HG02884 (cell line): ENCODE measurements around the gene PGF.

Source experiments
- ATAC-seq: cut with Tn5 transposase; IDR thresholded peaks from one replicate; pipeline ENCODE4 v1.9.1; 2021; ENCODE audit warnings: mild to moderate bottlenecking, moderate library complexity; ENCODE audit not compliant: unreplicated experiment

PGF gene

DNA sequence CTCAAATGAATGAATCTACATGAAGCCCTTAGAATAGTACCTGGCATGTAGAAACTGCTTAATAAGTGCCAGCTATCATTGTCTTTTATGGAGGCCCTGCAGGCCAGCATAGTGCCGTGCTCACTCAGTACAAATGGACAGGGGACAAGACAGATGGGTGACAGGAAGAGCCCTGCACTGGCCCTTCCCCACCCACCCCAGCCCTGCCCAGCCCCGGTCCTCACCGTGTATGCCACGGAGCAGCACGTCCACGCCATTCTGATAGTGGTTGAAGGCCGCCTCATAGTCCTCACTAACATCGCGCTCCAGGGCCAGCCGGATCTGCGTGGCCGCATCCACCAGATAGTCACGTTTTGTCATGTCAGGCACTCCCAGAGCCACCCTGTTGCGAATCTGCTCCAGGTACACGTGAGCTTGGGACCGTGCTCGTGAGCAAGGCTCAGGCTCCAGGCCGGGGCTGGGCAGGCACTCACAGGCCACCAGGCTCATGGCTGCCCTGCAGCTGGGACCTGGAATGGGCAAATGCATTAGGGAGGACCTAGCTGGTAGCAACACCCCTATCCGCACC lies 34.3 kb downstream of the PGF start:
- no peak for ATAC-seq

DNA sequence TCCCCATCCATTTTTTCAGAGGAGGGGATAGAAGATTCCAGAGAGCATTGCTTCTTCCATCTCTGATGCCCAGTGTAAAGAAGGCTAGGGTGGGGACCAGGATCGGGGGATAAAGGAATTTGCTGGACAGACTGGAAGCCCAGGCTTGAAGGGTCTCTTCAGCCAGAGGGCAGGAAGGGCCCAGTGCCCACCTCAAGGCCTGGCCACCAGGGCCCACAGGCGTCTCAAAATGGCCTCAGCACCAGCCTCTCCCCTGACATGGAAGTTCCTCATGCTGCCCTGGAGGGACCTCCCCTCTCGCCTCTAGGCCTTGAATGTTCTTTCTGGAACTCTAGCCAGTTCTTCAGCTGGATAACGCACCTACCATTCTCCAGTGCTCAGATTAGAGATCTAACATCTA lies 35.1 kb downstream of the PGF start:
- no peak for ATAC-seq

DNA sequence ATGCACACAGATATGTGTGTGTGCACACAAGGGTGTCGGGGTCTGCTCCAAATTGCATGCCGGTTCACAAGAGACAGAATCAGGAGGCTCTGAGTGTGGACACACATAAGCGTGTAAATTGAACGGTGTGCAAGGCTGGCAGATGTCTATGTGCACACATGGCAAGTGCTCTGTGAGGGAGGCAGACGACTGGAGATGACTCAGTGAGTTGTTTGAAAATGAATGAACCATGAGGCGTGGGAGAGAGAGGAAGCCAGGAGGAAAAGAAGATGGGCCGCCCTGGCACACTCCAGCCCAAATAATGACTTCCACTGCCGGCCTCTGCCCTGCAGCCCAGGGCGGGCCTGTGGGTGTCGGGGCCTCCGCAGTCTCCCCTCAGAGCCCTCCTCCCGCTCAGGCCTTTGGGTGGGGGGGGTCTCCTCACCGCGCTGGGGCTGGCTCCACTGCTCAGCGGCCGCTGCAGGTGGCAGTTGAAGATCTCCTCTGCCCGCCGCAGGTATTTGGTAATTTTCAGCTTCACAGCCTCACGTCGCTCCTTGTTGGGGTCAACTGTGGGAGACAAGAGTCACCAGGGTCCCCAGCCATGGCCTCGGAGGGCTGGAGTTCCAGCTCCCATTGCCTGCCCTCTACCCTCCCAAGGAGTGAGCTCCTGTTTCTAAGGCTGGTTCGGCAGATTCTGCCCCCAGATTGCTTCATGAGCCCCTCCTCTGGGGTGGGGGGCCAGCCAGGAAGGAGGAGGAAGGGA lies 35.8 kb downstream of the PGF start:
- no peak for ATAC-seq

DNA sequence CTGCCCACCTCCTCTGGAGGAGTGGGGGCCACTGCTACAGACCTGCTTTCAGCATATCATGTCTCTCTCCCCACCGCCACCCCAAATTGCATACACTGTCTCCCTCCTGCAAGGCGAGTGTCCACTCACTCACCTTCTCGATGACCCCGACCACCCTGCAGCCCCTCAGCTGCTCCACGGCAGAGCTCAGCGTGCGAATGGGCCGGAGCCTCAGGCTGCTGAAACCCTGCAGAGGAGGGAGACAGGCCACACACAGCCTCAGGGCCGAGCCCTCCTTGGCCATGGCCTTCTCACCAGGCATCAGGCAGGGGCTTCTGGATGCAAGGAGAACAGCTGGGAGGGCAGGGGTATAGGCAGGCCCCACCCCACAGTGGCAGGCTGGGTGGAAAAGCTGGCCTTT lies 37.0 kb downstream of the PGF start:
- no peak for ATAC-seq

DNA sequence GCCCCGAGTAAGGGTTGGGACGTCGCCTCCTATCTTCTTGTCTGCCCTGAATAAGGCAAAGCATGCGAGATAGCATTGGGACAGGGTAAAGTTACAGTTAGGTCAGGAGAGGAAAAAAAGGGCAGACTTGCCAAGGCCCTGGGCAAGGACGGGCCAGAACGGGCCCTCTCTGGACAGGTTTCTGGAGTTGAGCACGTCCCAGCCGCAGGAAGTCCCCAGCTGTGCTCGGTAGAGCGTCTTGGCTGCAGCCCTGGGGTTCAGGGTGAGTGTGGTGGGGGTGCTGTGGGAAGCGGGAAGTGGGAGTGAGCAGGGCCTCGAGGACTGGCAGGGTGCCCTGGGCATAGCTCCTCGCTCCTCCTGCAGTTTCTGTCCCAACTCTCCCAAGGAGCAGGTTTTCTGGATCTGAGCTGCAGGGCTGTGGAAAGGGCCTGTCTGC lies 37.7 kb downstream of the PGF start:
- ATAC-seq = no peak

DNA sequence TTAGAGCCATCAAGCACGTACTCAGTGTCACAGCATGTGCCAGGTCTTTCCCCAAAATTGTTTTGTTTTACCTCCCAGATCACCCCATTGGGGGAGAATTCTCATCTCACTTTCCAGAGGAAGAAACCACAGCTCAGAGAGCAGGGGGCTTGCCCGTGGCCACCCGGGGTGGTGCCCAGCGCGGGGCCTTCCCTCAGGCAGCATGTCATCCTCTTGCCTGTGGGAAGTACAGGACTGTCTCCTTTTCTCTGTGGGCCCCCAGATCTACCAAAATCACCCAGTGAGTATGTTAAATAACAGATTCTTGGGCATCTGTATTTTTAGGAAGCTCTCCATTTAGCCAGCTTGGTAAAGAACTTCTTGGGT lies 38.2 kb downstream of the PGF start:
- no peak for ATAC-seq

DNA sequence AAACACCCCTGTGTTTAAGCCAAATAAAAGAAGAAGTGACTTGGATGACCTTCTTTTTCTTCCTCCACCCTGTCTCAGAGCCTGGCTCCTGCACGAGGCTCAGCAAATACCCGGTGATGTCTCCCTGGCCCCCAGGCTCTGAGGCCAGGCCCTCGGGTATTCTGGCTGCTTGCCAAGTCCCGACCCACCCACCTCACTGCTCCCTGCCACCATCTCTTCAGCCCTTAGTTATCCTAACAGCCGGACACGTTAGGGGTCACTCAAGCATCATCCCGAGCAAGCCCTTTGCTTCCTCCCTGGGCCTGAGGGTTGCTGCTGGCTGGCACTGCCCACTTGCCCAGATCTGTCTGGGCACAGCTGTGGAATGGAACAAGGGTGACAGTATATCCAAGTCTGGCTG lies 39.6 kb downstream of the PGF start:
- no peak for ATAC-seq

DNA sequence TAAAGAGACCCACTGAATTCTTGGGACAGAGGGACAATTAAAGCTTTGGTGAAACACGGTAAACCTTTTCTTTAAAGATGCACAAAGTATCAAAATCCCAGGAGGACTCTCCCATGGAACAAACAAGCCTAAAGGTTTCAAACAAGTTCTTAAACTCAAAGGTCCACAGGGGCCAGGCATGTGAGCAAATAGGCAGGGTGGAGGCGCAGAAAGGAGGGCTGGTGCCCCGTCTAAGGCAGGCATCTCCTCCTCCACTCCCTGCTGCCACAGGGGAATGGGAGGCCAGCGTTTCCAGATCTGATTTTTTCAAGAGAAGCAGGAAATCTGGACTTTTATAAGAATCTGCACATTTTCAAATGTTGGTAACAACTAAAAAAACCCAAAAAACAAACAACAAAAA lies 40.0 kb downstream of the PGF start:
- no peak for ATAC-seq

DNA sequence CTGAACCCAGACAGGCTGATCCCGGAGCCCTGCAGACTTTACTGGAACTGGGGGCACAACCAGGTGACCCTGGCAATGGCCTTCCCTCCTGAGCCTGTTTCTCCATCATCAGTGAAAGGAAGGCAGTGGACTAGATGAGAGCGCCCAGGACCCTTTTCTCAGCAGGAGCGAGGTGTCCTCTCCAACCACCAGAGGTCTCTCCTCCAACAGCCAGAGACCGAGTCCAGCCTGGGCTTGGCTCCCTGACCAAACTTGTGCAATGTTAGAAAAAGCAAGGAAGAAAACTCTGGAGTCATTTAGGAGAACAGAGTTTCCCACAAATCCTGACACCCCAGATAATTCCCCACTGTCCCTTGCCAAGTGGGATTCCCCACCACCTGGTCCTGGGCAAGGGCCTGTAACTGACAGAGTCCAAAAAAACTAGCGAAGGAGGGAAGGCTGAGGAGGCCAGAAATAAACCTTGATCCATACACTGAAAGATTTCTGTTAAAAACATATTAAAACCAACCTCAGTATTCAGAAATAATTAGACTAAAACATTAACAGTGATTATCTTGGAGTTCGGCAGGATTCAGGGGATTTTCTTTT lies 41.3 kb downstream of the PGF start:
- ATAC-seq = no peak

DNA sequence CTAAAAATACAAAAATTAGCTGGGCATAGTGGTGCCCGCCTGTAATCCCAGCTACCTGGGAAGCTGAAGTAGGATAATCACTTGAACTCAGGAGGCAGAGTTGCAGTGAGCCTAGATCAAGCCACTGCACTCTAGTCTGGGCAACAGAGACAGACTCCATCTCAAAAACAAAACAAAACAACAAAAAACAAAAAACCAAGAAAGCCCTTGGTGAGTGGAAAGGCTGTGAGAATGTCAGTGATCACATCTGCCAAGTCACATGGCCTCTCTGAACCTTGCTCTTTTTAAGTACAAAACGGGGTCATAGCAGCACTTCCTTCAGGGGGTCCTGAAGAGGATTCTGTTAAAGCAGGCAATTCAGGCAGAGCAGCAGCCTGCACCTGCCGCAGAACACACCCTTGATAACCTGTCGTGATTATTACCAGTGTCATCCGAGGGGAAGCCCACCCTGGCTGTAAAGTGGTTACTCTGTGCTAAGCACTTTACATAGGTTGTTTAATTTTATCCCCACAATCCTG lies 41.9 kb downstream of the PGF start:
- ATAC-seq = no peak

DNA sequence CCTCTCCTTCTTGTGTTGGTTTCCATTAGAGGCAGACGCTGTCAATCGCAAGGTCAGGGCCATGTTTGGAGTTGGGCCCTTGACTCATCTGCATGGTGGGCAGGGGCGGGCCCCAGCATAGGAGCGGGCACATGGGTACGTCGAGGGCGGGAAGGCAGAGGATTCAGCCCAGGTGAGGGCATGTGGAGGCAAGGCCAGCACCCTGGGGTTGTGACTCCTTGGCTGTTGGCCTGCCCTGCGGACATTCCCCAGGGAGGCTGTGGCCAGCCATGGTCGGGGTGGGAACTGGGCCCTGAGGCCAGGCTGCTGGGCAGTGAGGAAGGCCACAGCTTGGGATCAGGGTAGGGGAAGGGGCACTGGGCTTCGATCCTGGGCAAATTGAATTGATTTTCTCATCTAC lies 42.6 kb downstream of the PGF start:
- no peak for ATAC-seq

DNA sequence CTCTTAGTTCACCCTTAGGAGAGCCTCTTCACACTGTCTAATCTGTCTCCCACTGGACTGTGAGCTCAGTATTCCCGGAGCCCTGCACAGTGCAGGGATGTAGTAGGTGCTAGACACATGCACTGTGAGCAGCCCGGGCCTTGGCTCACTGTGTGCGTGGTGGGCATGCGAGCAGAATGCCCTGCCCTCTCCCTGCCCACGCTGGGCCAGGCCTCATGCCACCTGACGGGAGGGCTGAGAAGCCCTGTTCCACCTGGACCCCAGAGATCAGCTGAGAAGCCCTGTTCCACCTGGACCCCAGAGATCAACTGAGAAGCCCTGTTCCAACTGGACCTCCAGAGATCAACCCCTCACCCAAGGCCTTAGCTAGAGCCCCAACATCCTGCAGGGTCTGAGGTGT lies 43.3 kb downstream of the PGF start:
- no peak for ATAC-seq

DNA sequence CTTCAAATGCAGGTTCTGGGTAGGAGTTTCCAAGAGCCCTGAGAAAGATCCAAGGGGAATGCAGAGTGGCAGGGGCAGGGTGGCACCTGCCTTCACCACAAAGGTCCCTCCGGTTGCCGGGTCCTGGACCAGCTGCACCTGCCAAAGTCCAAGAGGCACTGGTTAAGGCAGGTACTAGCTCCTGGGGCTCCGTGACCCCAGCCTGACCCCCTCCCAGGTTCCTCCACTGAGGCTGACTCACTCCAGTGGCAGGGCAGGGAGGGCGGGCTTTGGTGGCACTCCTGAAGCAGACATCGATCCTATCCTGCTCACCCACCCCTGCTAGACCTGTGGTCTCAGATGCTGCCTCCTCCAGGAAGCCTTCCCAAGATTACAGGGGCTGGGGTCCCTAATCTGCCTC lies 43.7 kb downstream of the PGF start:
- no peak for ATAC-seq

DNA sequence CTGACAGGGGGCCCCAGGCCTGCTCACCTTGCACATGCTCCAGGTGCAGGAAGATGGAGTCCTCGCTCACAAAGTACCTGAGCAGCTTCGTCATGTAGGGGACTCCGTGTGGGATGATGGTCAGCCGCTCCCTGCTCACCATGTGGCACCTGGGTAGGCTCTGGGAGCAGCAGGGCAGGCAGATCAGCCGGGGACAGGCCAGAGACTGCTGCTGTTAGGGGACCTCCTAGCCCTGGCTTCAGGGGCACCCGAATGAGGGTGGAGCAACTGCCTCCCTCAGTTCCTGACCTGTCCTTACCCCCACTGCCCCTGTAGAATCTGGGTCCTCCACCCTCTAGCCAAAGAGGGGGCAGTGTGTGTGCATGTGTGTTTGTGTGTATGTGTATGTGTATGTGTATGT lies 44.2 kb downstream of the PGF start:
- ATAC-seq = no peak

DNA sequence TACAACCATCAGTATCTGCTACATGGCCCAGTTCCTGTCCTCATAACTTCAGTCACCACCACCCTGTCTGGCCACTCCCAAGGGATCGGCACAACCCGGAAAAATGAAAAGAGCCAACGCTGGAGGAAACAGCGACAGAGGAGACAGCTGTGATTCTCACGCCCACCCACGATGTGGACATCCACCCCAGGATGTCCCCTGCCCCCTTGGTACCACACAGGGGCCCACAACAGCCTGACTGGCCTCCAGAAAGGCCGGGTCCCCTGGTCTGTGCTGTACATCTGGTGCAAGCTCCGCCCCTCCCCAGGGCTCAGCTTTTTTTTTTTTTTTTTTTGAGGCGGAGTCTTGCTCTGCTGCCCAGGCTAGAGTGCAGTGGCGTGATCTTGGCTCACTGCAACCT lies 44.8 kb downstream of the PGF start:
- no peak for ATAC-seq

DNA sequence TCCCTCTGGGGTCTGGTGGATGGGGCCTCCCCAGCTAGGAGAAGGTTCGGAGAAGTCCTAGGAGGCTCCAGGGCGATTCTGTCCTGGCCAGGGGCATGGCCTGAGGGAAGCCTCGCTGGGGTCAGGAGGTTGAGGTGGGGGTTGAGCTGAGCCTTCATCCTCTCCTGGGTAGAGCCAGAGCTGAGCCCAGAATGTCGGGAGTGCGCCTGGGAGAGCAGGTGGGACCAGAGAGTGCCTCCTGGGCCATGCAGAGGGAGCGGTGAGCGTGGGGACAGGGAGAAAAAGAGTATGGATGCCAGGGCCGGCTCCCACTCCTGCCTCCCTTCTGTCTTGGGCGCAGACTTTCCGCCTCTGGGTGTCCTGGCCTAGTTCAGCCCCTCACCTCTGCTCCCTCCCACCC lies 45.5 kb downstream of the PGF start:
- no peak for ATAC-seq

DNA sequence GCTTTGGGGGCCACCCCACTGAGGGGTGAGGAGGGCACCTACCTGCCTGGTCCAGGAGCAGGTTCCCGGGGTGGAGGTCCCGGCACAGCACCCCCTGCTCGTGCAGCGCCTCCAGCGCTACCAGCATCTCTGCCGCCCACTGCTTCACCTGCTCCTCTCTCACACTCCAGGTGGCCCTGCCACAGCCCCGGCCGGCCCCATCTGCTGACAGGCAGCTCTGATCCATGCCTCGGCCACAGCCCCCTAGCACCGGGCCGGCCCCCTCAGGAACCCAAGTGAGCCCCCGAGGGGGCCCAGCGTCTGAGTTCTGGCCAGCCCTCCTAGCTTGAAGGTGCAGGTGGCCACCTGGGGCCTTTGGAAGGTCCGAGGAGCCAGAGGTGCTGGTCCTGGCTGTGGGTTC lies 45.9 kb downstream of the PGF start:
- no peak for ATAC-seq

DNA sequence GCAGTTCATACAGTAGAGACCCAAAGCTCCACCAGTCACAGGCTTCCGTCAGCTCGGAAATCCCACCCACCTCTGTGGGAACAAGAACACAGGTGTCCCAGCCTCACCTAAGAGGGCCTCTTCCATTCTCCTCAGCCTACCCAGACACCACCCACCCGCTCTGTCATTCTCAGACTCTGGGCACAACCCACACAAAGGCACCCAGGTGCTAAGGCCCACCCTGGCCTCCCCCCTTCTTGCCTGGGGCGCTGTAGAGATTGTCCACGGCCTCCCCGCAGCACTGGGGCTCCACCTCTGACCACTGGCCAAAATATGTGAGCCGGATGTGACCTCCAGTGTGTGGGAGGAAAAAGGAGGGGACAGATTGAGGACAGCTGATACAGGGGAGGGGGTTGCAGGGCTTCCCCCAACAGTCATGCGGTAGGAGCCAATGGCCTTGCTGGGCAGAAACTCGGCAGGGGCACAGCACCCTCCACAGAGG lies 46.5 kb downstream of the PGF start:
- no peak for ATAC-seq

DNA sequence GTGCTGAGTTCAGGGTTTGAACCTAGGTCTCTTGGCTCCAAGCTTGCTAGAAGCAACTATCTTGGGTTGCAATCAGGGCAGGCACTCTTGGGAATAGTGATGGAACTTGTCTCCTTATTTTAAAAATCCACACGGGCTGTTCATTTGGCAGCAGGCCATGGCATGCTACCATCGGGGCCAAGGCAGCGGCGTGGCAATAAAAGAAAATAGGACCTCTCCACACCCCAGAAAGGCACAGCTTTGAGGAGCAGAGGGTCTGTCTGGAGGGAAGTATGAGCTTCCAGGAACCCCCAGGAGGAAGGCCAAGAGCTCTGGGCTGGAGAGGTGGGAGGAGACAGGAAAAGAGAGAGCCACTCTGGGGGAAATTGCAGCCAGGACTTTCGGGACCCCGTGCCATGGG lies 47.7 kb downstream of the PGF start:
- no peak for ATAC-seq

DNA sequence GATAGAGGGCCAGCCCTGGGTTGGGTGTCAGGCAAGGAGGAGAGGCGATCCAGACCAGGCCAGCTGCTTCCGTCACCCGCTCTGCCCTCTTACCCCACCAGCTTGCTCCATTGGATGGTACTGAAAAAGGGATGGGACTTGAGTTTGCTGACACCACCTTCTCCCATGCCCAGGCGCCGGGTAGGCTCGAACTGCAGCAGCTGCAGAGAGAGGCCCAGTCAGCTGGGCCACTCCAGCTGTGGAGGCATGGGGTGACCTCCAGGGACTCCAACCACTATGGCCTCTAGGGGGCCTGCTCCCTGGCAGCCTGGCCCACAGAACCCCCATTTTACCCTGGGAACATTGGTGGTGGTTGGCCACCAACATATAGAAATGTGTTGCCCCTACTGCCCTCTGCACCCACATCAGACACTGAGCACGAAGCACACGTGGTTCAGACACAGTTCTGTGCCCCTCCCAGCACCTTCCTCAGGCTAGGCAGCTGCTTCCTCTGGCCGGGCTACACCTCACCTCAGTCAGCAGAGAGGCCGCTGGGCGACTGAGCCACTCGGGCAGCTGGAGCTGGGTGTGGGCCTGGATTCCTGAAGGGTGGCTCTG lies 48.4 kb downstream of the PGF start:
- ATAC-seq = no peak

DNA sequence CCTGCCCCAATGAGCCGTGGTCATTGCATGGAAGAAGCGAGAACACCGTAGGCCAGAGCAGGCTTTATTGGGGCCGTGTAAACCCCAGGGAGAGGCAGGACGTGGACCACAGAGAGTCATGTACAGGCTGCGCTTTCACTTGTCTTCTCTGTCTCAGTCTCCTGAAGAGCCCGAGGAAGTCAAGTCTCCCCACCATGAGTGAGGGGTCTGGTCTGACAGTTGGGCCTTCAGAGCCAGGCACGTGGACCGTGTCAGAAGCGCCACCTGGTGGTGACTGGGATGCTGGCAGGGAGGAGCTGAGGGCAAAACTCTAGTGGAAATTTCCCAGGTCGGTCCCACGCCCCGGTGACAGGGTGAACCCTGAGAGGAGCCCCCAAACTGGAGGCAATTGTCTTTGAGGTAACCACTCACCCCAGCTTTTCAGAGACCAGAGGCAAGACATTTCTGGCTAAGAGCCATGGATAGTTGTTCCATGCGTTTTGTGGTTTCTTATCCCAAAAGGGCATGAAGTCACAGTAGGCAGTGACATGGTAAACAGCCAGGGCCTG lies 49.7 kb downstream of the PGF start:
- no peak for ATAC-seq
